Body of pancreas (tissue), 4 donors: ENCODE results near the gene RBSN. TPM values are rescaled to one million over a fixed set of nuclear protein-coding genes. Genes with fewer than 3 reads are reported as not detected.

Experiments used
- ATAC-seq: fragments of 150-250 bp; one replicate; pipeline ENCODE4 v1.9.1; 2016
- DNase-seq, 4 donors: peaks; one replicate each; pipeline ENCODE4 v3.0.0-alpha.2; 2019
- H3K27ac ChIP-seq, 4 donors: fragments of 200-600 bp; sonication (generic); 1 replicate in 3 of 4; 2 replicates in 1 of 4; pipeline versions ENCODE4 v1.5.1 to v1.6.1; 2016 to 2019; ENCODE audit warnings: mild to moderate bottlenecking in 1 of 4, mixed read lengths in 1 of 4, moderate library complexity in 1 of 4
- H3K27me3 ChIP-seq, 2 donors: fragments of 200-600 bp; sonication (generic); one replicate each; pipeline ENCODE4 v1.6.0; 2016; ENCODE audit warnings: mild to moderate bottlenecking in 1 of 2
- H3K36me3 ChIP-seq, 2 donors: fragments of 200-600 bp; sonication (generic); replicated peaks in 1 of 2; 2 replicates each; pipeline ENCODE4 v1.5.1; 2016; ENCODE audit warnings: low read depth in 2 of 2; ENCODE audit not compliant: insufficient read depth in 1 of 2
- H3K4me1 ChIP-seq: fragments of 200-600 bp; sonication (generic); one replicate; pipeline ENCODE4 v1.6.0; 2016
- H3K4me3 ChIP-seq, 2 donors: fragments of 200-600 bp; sonication (generic); 1 replicate in 1 of 2; 2 replicates in 1 of 2; pipeline ENCODE4 v1.5.1; 2016 to 2019
- H3K9me3 ChIP-seq, 3 donors: fragments of 200-600 bp; sonication (generic); 1 replicate in 2 of 3; 2 replicates in 1 of 3; pipeline ENCODE4 v1.5.1; 2016
- CTCF ChIP-seq, 7 experiments: fragments of 450-650 bp in 4 of 7; fragments of 200-600 bp in 3 of 7; sonication (generic) in 3 of 7; IDR thresholded peaks; one replicate each; pipeline ENCODE4 v1.5.1; 2016 to 2019; ENCODE audit warnings: antibody characterized with exemption in 7 of 7
- POLR2A ChIP-seq, 3 donors: fragments of 450-650 bp; IDR thresholded peaks; one replicate each; pipeline ENCODE4 v1.6.1; 2016; ENCODE audit warnings: antibody characterized with exemption in 3 of 3, mild to moderate bottlenecking in 2 of 3
- WGBS, 2 donors: methylation state at CpG; one replicate each; pipeline ENCODE4 v1.1.5; 2017; 5-methylcytosine and 5-hydroxymethylcytosine counted together
- intact Hi-C: fragments of 100-400 bp; cut with DNase I; formaldehyde crosslinking; loops from one replicate; pipeline ENCODE4 v1.15.1; 2023
- total RNA-seq, 2 donors: library from RNA; depleted of rRNA; stranded (reverse); fragments of >200 nt; gene quantifications; one replicate each; pipeline ENCODE4 v1.1.0, GENCODE V29; 2016

RBSN gene
- total RNA-seq, 2 donors from 2014 or later, result 9.1 to 9.2 TPM

- H3K4me1 ChIP-seq, result no peaks in the 10 kb centered on the region
- H3K36me3 ChIP-seq, result peaks cover 0 to 11% of the 10 kb centered on the region in 2 donors
- no peak for TF ChIP-seq CTCF (IDR thresholded peaks at IDR 0.05)
- no peak for TF ChIP-seq POLR2A (IDR thresholded peaks at IDR 0.05)
- H3K9me3 ChIP-seq, result no peaks in the 10 kb centered on the region
- 77 to 84% methylated on average over 16 to 19 of the region's 19 CpGs for WGBS, 2 donors
- H3K27me3 ChIP-seq, result no peaks in the 10 kb centered on the region
- peak in 1 of 4 donors; percentile 45 for DNase-seq
- intact Hi-C loops, result no loop called here
- ATAC-seq, result no peak
- no peak overlapping the region for H3K27ac ChIP-seq
- no peak overlapping the region for H3K4me3 ChIP-seq
Measured at GRCh38 chr3:15056676-15057404, 42.1 kb downstream of the RBSN start.

- no peak for DNase-seq
- WGBS, 2 donors, result 90 to 91% methylated on average over 8 of the region's 8 CpGs
- intact Hi-C loops, result no loop called here
Measured at GRCh38 chr3:15055019-15055557, 43.9 kb downstream of the RBSN start.

GRCh38 chr3:15053541-15053940 is 45.4 kb downstream of the RBSN start:
- no peak for ATAC-seq

More at GRCh38 chr3:15055019-15055557, 43.9 kb downstream of the RBSN start:
- no peak for ATAC-seq
- H3K36me3 ChIP-seq, result peaks cover 0 to 13% of the 10 kb centered on the region in 2 donors
- H3K4me1 ChIP-seq, result peaks cover 5% of the 10 kb centered on the region
- H3K27me3 ChIP-seq, result no peaks in the 10 kb centered on the region
- no peak for TF ChIP-seq POLR2A (IDR thresholded peaks at IDR 0.05)
- TF ChIP-seq CTCF (IDR thresholded peaks at IDR 0.05), result no peak
- H3K27ac ChIP-seq, result no peak overlapping the region
- H3K4me3 ChIP-seq, result no peak overlapping the region
- H3K9me3 ChIP-seq, result no peaks in the 10 kb centered on the region

GRCh38 chr3:15052335-15053242 is 46.4 kb downstream of the RBSN start:
- Histone ChIP-seq H3K27me3 (no peaks in the 10 kb centered on the region), H3K4me3 (no peak overlapping the region), H3K9me3 (no peaks in the 10 kb centered on the region), H3K4me1 (peaks cover 9% of the 10 kb centered on the region), H3K27ac (no peak overlapping the region), H3K36me3 (peaks cover 0 to 21% of the 10 kb centered on the region in 2 donors)
- DNase-seq (no peak), ATAC-seq (no peak)
- WGBS, 2 donors, result 91 to 95% methylated on average over 11 to 14 of the region's 14 CpGs
- intact Hi-C loops, result no loop called here
- TF ChIP-seq POLR2A (IDR thresholded peaks at IDR 0.05) (no peak), CTCF (IDR thresholded peaks at IDR 0.05) (no peak)

More at GRCh38 chr3:15053541-15053940, 45.4 kb downstream of the RBSN start:
- no peaks in the 10 kb centered on the region for H3K9me3 ChIP-seq
- peaks cover 9% of the 10 kb centered on the region for H3K4me1 ChIP-seq
- peaks cover 0 to 16% of the 10 kb centered on the region in 2 donors for H3K36me3 ChIP-seq
- TF ChIP-seq CTCF (IDR thresholded peaks at IDR 0.05) (no peak), POLR2A (IDR thresholded peaks at IDR 0.05) (no peak)
- intact Hi-C loops, result no loop called here
- H3K4me3 ChIP-seq, result no peak overlapping the region
- no peaks in the 10 kb centered on the region for H3K27me3 ChIP-seq
- DNase-seq, result no peak
- 93 to 95% methylated on average over 4 of the region's 4 CpGs for WGBS, 2 donors
- H3K27ac ChIP-seq, result no peak overlapping the region
